Pancreas (tissue), 10 donors: ENCODE measurements around the gene PDLIM3. TPM values are rescaled to one million over a fixed set of nuclear protein-coding genes. Genes with fewer than 3 reads are reported as not detected.

Experiments used
- ATAC-seq, 4 donors: fragments of 200-7000 bp; cut with Tn5 transposase; one replicate each; pipeline versions ENCODE4 v1.8.0 to v1.9.1; 2020; ENCODE audit warnings: mild to moderate bottlenecking in 4 of 4, moderate library complexity in 4 of 4
- DNase-seq, 6 donors: peaks; one replicate each; pipeline ENCODE4 v3.0.0-alpha.2; 2020
- FAIRE-seq: peaks from 2 replicates; lab custom pipeline; 2012; peaks lifted over from hg19 to GRCh38; lab: Jason Lieb, UNC
- H3K27ac ChIP-seq, 4 donors: fragments of 200-600 bp; sonication (generic); 1 replicate in 3 of 4; 2 replicates in 1 of 4; pipeline versions ENCODE4 v1.5.0 to v1.8.0; 2020
- H3K27me3 ChIP-seq, 4 donors: fragments of 200-600 bp; one replicate each; pipeline ENCODE4 v1.8.0; 2021
- H3K36me3 ChIP-seq, 3 donors: fragments of 200-600 bp; sonication (generic) in 1 of 3; one replicate each; pipeline versions ENCODE4 v1.5.0 to v1.8.0; 2020 to 2021
- H3K4me1 ChIP-seq, 3 donors: fragments of 200-600 bp; one replicate each; pipeline ENCODE4 v1.8.0; 2021
- H3K4me3 ChIP-seq, 4 donors: fragments of 200-600 bp; sonication (generic) in 2 of 4; one replicate each; pipeline versions ENCODE4 v1.5.0 to v1.8.0; 2020 to 2021
- H3K9me3 ChIP-seq, 4 donors: fragments of 200-600 bp; one replicate each; pipeline ENCODE4 v1.8.0; 2021
- CTCF ChIP-seq, 4 donors: fragments of 200-600 bp; sonication (generic) in 3 of 4; IDR thresholded peaks; one replicate each; pipeline versions ENCODE4 v1.5.0 to v1.8.0; 2021; ENCODE audit warnings: antibody characterized with exemption in 4 of 4
- WGBS, 2 donors: extraction: QIAGEN DNeasy Blood & Tissue Kit; methylation state at CpG; one replicate each; pipeline ENCODE4 v1.1.7; 2013; 5-methylcytosine and 5-hydroxymethylcytosine counted together
- intact Hi-C, 3 donors: fragments of 100-400 bp; cut with DNase I; formaldehyde crosslinking; loops; one replicate each; pipeline versions ENCODE4 v1.11.1 to v1.14.2; 2022
- polyA plus RNA-seq, 2 donors: library from polyadenylated mRNA; stranded (reverse); fragments of 200-250 nt; gene quantifications; one replicate each; pipeline ENCODE4 v1.2.3, GENCODE V29; 2013
- total RNA-seq, 6 donors: library from RNA; stranded (reverse); fragmentation: NEBNext Ultra II Directional in 4 of 6; extraction: Animal tissue kit (Norgen Biotek cat#: 25700) in 4 of 6; gene quantifications; one replicate each; pipeline versions ENCODE4 v1.2.1 to v1.2.4, GENCODE V29; 2021 to 2023
- donor health status: healthy with polysubstance abuse.
- donor health status: DM: no; HTN: no; CAD: no; lungs with moderate emphysema.
- donor health status: DM: no; HTN: no; CAD: no.
- donor health status: control.
- donor health status: control.
- donor health status: Bipolar disorder and iron deficiency.
- donor health status: DM: yes; HTN: yes; CAD: no.
- donor health status: DM: no; HTN: no; CAD: no.
- donor health status: DM: no; HTN: no; CAD: no.
- donor health status: DM: yes; HTN: yes; CAD: no.

PDLIM3 gene
- total and polyA plus RNA-seq, 8 donors, result 6.3 to 50.5 (median 18.9) TPM

GRCh38 chr4:185522451-185522850 lies 12.9 kb downstream of the PDLIM3 start:
- intact Hi-C loops, result no loop called here
- DNase-seq (no peak), FAIRE-seq (no peak), ATAC-seq (no peak)
- no peak overlapping the region for H3K4me3 ChIP-seq
- WGBS, 2 donors, result no CpG with 5 or more reads among the region's 2 CpGs
- no peaks in the 10 kb centered on the region for H3K4me1 ChIP-seq
- no peaks in the 10 kb centered on the region for H3K9me3 ChIP-seq
- H3K27ac ChIP-seq, result no peak overlapping the region
- no peaks in the 10 kb centered on the region for H3K27me3 ChIP-seq
- H3K36me3 ChIP-seq, result no peaks in the 10 kb centered on the region
- TF ChIP-seq CTCF (IDR thresholded peaks at IDR 0.05), result no peak

- H3K9me3 ChIP-seq, result no peaks in the 10 kb centered on the region
- 76 to 77% methylated on average over 4 of the region's 4 CpGs for WGBS, 2 donors
- DNase-seq, result no peak
- no peaks in the 10 kb centered on the region for H3K36me3 ChIP-seq
- H3K4me1 ChIP-seq, result no peaks in the 10 kb centered on the region
- H3K27me3 ChIP-seq, result no peaks in the 10 kb centered on the region
- no peak for ATAC-seq
- H3K4me3 ChIP-seq, result no peak overlapping the region
- no peak overlapping the region for H3K27ac ChIP-seq
- intact Hi-C loops, result no loop called here
- no peak for TF ChIP-seq CTCF (IDR thresholded peaks at IDR 0.05)
- no peak for FAIRE-seq
Observed at GRCh38 chr4:185520119-185520518, 15.2 kb downstream of the PDLIM3 start.

- WGBS, 2 donors, result 51 to 83% methylated on average over 1 of the region's 1 CpG
Observed at GRCh38 chr4:185518494-185518893, 16.8 kb downstream of the PDLIM3 start.

DNA sequence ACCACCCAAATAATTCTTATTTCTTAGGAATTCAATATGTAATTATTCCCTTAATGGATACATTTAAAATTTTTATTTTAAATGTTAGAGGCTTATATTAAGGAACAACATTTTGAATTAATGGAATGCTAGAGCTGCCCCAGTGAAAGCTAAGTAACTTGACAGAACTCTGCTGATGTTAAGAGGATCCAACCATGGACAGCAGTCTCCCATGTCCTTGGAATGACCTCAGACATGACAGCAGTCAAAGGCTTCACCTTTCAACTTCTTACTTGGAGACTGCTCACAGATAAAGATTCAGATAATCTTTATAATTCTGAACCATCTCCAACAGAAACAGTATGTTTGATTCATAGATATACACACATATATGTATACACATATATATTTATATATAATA lies 17.2 kb downstream of the PDLIM3 start:
- no peak for ATAC-seq

More at GRCh38 chr4:185518494-185518893, 16.8 kb downstream of the PDLIM3 start:
- peaks cover 0 to 1% (median 0%) of the 10 kb centered on the region in 3 donors for H3K4me1 ChIP-seq
- H3K27ac ChIP-seq, result no peak overlapping the region
- H3K9me3 ChIP-seq, result no peaks in the 10 kb centered on the region
- TF ChIP-seq CTCF (IDR thresholded peaks at IDR 0.05), result no peak
- no peak overlapping the region for H3K4me3 ChIP-seq
- no peaks in the 10 kb centered on the region for H3K36me3 ChIP-seq
- no peaks in the 10 kb centered on the region for H3K27me3 ChIP-seq
- no peak for ATAC-seq
- no peak for FAIRE-seq
- intact Hi-C loops, result no loop called here
- DNase-seq, result no peak

More for the DNA sequence above, 17.2 kb downstream of the PDLIM3 start:
- Histone ChIP-seq H3K4me3 (no peak overlapping the region), H3K36me3 (no peaks in the 10 kb centered on the region), H3K9me3 (no peaks in the 10 kb centered on the region), H3K4me1 (peaks cover 0 to 5% (median 0%) of the 10 kb centered on the region in 3 donors), H3K27ac (no peak overlapping the region), H3K27me3 (no peaks in the 10 kb centered on the region)
- no peak for DNase-seq
- intact Hi-C loops, result no loop called here
- no peak for TF ChIP-seq CTCF (IDR thresholded peaks at IDR 0.05)
- no peak for FAIRE-seq
